ENCODE measurements around the gene CLK3. TPM values are rescaled to one million over a fixed set of nuclear protein-coding genes. Genes with fewer than 3 reads are reported as not detected.

Gene CLK3
- total RNA-seq, 4 donors from 2014 or later: 123 to 361 (median 213) TPM

DNA sequence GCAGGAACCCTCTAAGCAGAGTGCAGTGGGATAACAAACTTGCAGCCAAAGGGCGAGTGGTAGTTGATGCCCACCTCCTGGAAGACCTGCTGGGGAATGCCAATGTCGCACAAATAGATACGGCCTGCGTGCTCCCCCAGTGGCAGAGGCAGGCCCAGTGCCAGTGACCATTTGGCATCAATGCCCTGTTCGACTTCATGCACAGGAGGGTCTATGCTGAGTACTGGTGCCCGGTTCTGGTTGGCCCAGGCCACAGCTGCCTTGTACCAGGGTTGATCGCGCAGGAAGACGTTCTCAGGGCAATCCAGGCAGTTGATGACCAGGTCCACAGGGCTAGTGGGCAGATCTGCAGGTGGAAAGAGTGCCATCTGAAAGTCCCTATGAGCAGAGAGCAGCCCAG is 17.0 kb downstream of the CLK3 start:
- H3K36me3 ChIP-seq: peaks cover 0 to 92% (median 0%) of the 10 kb centered on the region in 3 donors
- H3K4me1 ChIP-seq: peaks cover 0 to 8% (median under 1%) of the 10 kb centered on the region in 4 donors
- no peak for DNase-seq
- no peak overlapping the region for H3K27ac ChIP-seq
- TF ChIP-seq, protein P1, sequence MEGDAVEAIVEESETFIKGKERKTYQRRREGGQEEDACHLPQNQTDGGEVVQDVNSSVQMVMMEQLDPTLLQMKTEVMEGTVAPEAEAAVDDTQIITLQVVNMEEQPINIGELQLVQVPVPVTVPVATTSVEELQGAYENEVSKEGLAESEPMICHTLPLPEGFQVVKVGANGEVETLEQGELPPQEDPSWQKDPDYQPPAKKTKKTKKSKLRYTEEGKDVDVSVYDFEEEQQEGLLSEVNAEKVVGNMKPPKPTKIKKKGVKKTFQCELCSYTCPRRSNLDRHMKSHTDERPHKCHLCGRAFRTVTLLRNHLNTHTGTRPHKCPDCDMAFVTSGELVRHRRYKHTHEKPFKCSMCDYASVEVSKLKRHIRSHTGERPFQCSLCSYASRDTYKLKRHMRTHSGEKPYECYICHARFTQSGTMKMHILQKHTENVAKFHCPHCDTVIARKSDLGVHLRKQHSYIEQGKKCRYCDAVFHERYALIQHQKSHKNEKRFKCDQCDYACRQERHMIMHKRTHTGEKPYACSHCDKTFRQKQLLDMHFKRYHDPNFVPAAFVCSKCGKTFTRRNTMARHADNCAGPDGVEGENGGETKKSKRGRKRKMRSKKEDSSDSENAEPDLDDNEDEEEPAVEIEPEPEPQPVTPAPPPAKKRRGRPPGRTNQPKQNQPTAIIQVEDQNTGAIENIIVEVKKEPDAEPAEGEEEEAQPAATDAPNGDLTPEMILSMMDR (IDR thresholded peaks at IDR 0.05): no peak
- TF ChIP-seq POLR2A (IDR thresholded peaks at IDR 0.05): no peak
- H3K9me3 ChIP-seq: no peaks in the 10 kb centered on the region
- no peaks in the 10 kb centered on the region for H3K27me3 ChIP-seq
- H3K4me3 ChIP-seq: no peak overlapping the region

- H3K36me3 ChIP-seq: peaks cover 0 to 89% (median 0%) of the 10 kb centered on the region in 3 donors
- H3K9me3 ChIP-seq: no peaks in the 10 kb centered on the region
- H3K4me1 ChIP-seq: peaks cover 0 to 3% (median 0%) of the 10 kb centered on the region in 4 donors
- no peak overlapping the region for H3K27ac ChIP-seq
- TF ChIP-seq POLR2A (IDR thresholded peaks at IDR 0.05): no peak
- TF ChIP-seq, protein P1 (IDR thresholded peaks at IDR 0.05): no peak
- DNase-seq: no peak
- H3K4me3 ChIP-seq: no peak overlapping the region
- H3K27me3 ChIP-seq: no peaks in the 10 kb centered on the region
These were observed 18.1 kb downstream of the CLK3 start for GRCh38 chr15:74633781-74634180.

- H3K27me3 ChIP-seq: no peaks in the 10 kb centered on the region
- DNase-seq: peak; percentile 60 to 88 (median 78)
- H3K36me3 ChIP-seq: peaks cover 0 to 87% (median 0%) of the 10 kb centered on the region in 3 donors
- no peak overlapping the region for H3K4me3 ChIP-seq
- H3K4me1 ChIP-seq: peaks cover 0 to 3% (median 0%) of the 10 kb centered on the region in 4 donors
- TF ChIP-seq POLR2A (IDR thresholded peaks at IDR 0.05): no peak
- TF ChIP-seq, protein P1 (IDR thresholded peaks at IDR 0.05): peak; percentile 48 to 95 (median 89)
- H3K9me3 ChIP-seq: no peaks in the 10 kb centered on the region
- H3K27ac ChIP-seq: no peak overlapping the region
These were observed 19.6 kb downstream of the CLK3 start for GRCh38 chr15:74635228-74635627.

GRCh38 chr15:74636984-74637383 is 21.3 kb downstream of the CLK3 start:
- no peak for DNase-seq
- Histone ChIP-seq H3K9me3 (no peaks in the 10 kb centered on the region), H3K4me3 (no peak overlapping the region), H3K4me1 (peaks cover 0 to 2% (median under 1%) of the 10 kb centered on the region in 4 donors), H3K36me3 (peaks cover 0 to 84% (median 0%) of the 10 kb centered on the region in 3 donors), H3K27me3 (no peaks in the 10 kb centered on the region), H3K27ac (no peak overlapping the region)
- TF ChIP-seq POLR2A (IDR thresholded peaks at IDR 0.05): no peak
- TF ChIP-seq, protein P1 (IDR thresholded peaks at IDR 0.05): no peak

GRCh38 chr15:74641151-74641550 is 25.5 kb downstream of the CLK3 start:
- peaks cover 0 to 24% (median 5%) of the 10 kb centered on the region in 4 donors for H3K4me1 ChIP-seq
- peaks cover 0 to 45% (median 0%) of the 10 kb centered on the region in 3 donors for H3K36me3 ChIP-seq
- no peak overlapping the region for H3K4me3 ChIP-seq
- DNase-seq: no peak
- H3K27ac ChIP-seq: peak overlapping the region in 1 of 4 donors; percentile 83
- TF ChIP-seq, protein P1 (IDR thresholded peaks at IDR 0.05): no peak
- TF ChIP-seq POLR2A (IDR thresholded peaks at IDR 0.05): no peak
- no peaks in the 10 kb centered on the region for H3K9me3 ChIP-seq
- no peaks in the 10 kb centered on the region for H3K27me3 ChIP-seq

All from Peyer's patch (tissue), 4 donors.